GM19328 (cell line): ENCODE data around the gene PPM1E.
"Not testable (repeated sequence)": the region's sequence is repeated elsewhere in the genome, so short reads cannot be mapped to it uniquely, and the experiment has no call there.

ENCODE experiments used
- ATAC-seq: cut with Tn5 transposase; IDR thresholded peaks from one replicate; pipeline ENCODE4 v1.9.1; 2021; ENCODE audit warnings: mild to moderate bottlenecking, moderate library complexity; ENCODE audit not compliant: unreplicated experiment

The PPM1E gene

GRCh38 chr17:58755577-58756245 lies at the start of gene PPM1E:
Gene PPM1E, plus strand, starts transcription at chr17:58755854.
- ATAC-seq = no peak

- no peak for ATAC-seq
Measured at GRCh38 chr17:58706351-58707140, 49.1 kb upstream of the PPM1E start.

- ATAC-seq = no peak
Measured at GRCh38 chr17:58710948-58711552, 44.6 kb upstream of the PPM1E start.

GRCh38 chr17:58722274-58722673 lies 33.4 kb upstream of the PPM1E start:
- no peak for ATAC-seq

- no peak for ATAC-seq
Measured at GRCh38 chr17:58722696-58723095, 33.0 kb upstream of the PPM1E start.

- ATAC-seq = no peak
Measured at GRCh38 chr17:58728798-58729197, 26.9 kb upstream of the PPM1E start.

GRCh38 chr17:58730937-58731336 lies 24.7 kb upstream of the PPM1E start:
- no peak for ATAC-seq

- no peak for ATAC-seq
Measured at GRCh38 chr17:58734040-58734439, 21.6 kb upstream of the PPM1E start.

- ATAC-seq = no peak
Measured at GRCh38 chr17:58734811-58735210, 20.8 kb upstream of the PPM1E start.

- ATAC-seq = no peak
Measured at GRCh38 chr17:58741121-58741625, 14.5 kb upstream of the PPM1E start.

- ATAC-seq = no peak
Measured at GRCh38 chr17:58747674-58748073, 8.0 kb upstream of the PPM1E start.

GRCh38 chr17:58749627-58750026 lies 6.0 kb upstream of the PPM1E start:
- not testable (repeated sequence) for ATAC-seq

GRCh38 chr17:58753026-58753425 lies 2.6 kb upstream of the PPM1E start:
- ATAC-seq = no peak

- no peak for ATAC-seq
Measured at GRCh38 chr17:58755269-58755576, 431 bp upstream of the PPM1E start.

- ATAC-seq = no peak
Measured at GRCh38 chr17:58756246-58757161, 850 bp downstream of the PPM1E start.

GRCh38 chr17:58757162-58757613 lies 1.5 kb downstream of the PPM1E start:
- ATAC-seq = no peak

- ATAC-seq = no peak
Measured at GRCh38 chr17:58758890-58759289, 3.2 kb downstream of the PPM1E start.

- no peak for ATAC-seq
Measured at GRCh38 chr17:58759522-58759921, 3.9 kb downstream of the PPM1E start.

- no peak for ATAC-seq
Measured at GRCh38 chr17:58760248-58760647, 4.6 kb downstream of the PPM1E start.

GRCh38 chr17:58763263-58763662 lies 7.6 kb downstream of the PPM1E start:
- no peak for ATAC-seq

- no peak for ATAC-seq
Measured at GRCh38 chr17:58764373-58764772, 8.7 kb downstream of the PPM1E start.
